Activated naive CD4-positive, alpha-beta T cell treated with anti-CD3 and anti-CD28 coated beads, Interleukin-2, amount 10 ng/mL, durations not matched to agents 7 days and 5 days (primary cell): ENCODE data around the gene CD40LG.
A peak's percentile ranks its signal among the peaks of the same experiment; 100 is the strongest.

ENCODE experiments used
- CTCF ChIA-PET: fragments of 350-600 bp; sonication (Branson Sonifier 250); formaldehyde crosslinking; loops from one replicate; lab custom pipeline; 2021; ENCODE audit warnings: antibody characterized with exemption; lab: Charles Lee
- DNase-seq: peaks from one replicate; pipeline ENCODE4 v3.0.0-alpha.2; 2020
- H3K27ac Mint-ChIP-seq: one replicate; pipeline ENCODE4 v1.8.0; 2021; ENCODE audit warnings: mild to moderate bottlenecking, moderate library complexity, mixed read lengths
- H3K27me3 Mint-ChIP-seq: one replicate; pipeline ENCODE4 v1.8.0; 2021; ENCODE audit warnings: mild to moderate bottlenecking, mixed read lengths
- H3K36me3 Mint-ChIP-seq: one replicate; pipeline ENCODE4 v1.8.0; 2021; ENCODE audit warnings: mixed read lengths
- H3K4me1 Mint-ChIP-seq: one replicate; pipeline ENCODE4 v1.8.0; 2021; ENCODE audit warnings: mixed read lengths
- H3K4me3 Mint-ChIP-seq: one replicate; pipeline ENCODE4 v1.8.0; 2021; ENCODE audit warnings: mild to moderate bottlenecking, moderate library complexity, mixed read lengths
- H3K9me3 Mint-ChIP-seq: one replicate; pipeline ENCODE4 v1.8.0; 2021; ENCODE audit warnings: mixed read lengths

Gene CD40LG

DNA sequence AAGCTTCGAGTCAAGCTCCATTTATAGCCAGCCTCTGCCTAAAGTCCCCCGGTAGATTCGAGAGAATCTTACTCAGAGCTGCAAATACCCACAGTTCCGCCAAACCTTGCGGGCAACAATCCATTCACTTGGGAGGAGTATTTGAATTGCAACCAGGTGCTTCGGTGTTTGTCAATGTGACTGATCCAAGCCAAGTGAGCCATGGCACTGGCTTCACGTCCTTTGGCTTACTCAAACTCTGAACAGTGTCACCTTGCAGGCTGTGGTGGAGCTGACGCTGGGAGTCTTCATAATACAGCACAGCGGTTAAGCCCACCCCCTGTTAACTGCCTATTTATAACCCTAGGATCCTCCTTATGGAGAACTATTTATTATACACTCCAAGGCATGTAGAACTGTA lies 11.2 kb downstream of the CD40LG start:
- DNase-seq = peak; percentile 38
- Mint-ChIP-seq H3K36me3 (peaks cover 82% of the 10 kb centered on the region), H3K27me3 (no peaks in the 10 kb centered on the region), H3K9me3 (peaks cover 4% of the 10 kb centered on the region), H3K4me1 (peaks cover 92% of the 10 kb centered on the region), H3K4me3 (peak overlapping the region; percentile 95), H3K27ac (peak overlapping the region; percentile 91)
- CTCF ChIA-PET = interaction anchor here (0.6 to 2.6 kb wide), 7 partner anchors 11 to 266 kb away, joined by 3 to 14 read pairs (median 4); no protein-coding TSS in a partner anchor

DNA sequence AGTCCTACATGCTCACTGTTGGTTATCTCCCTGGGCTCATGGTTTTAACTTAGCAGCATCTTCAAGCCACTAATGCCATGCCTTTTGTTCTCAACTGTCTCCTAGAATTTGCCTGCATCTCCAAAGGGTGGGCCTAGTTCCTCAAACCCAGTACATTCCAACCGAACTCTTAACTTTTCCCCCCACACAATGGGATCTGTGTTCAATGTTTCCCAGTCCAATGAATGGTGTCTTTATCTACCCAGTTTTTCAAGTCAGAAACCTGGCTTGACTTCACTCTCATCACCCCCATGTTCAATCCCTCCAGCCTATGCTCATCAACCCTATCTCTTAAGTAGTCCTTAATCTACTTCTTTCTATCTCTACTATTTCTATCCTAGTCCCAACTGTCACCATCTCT lies 12.9 kb downstream of the CD40LG start:
- DNase-seq = no peak
- Mint-ChIP-seq H3K9me3 (peaks cover 11% of the 10 kb centered on the region), H3K36me3 (peaks cover 83% of the 10 kb centered on the region), H3K27ac (peak overlapping the region; percentile 87), H3K27me3 (no peaks in the 10 kb centered on the region), H3K4me1 (peaks cover 90% of the 10 kb centered on the region), H3K4me3 (peak overlapping the region; percentile 48)
- CTCF ChIA-PET = interaction anchor here (2.6 kb wide), 1 partner anchor 34 kb away, joined by 14 read pairs; no protein-coding TSS in a partner anchor

DNA sequence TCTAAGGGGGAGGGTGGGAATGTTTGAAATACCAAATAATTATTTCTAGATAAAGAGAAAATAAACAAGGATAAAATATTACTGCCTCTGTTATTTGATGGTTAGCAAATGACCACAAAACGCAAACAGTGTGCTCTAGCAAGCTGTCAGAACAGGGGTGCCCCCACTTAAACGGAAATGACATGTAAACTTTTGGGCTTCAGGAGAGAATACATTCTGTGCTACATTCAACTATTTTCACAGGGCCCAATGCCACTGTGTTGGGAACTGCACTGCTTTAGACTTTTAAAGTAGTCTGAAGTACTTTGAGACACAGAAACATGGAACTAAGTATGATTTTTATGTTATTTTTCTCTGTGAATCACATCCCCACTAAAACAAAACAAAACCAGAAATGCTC lies 14.1 kb downstream of the CD40LG start:
- Mint-ChIP-seq H3K27me3 (no peaks in the 10 kb centered on the region), H3K36me3 (peaks cover 81% of the 10 kb centered on the region), H3K4me1 (peaks cover 90% of the 10 kb centered on the region), H3K4me3 (peak overlapping the region; percentile 35), H3K9me3 (peaks cover 11% of the 10 kb centered on the region), H3K27ac (peak overlapping the region; percentile 94)
- no peak for DNase-seq
- CTCF ChIA-PET = no interaction called here

DNA sequence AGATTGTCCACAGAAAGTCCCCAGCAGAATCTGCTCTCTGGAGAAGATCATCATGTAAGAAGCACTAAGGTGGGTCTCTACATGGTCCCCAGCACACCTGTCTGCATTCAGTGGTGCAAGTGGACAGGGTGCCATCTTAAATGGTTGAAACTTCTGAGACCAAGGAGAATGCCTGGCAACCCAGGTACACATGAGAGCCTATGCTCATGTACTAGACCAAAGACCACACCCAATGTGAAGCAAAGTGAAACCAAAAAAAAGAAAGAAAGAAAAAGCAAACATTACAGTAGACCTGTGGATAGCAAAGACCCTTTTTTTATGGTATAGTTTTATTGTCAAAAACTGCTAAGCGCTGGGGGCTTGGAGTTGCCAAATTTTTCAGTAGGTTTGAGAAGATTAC lies 15.0 kb downstream of the CD40LG start:
- Mint-ChIP-seq H3K4me1 (peaks cover 91% of the 10 kb centered on the region), H3K27ac (peak overlapping the region; percentile 94), H3K27me3 (no peaks in the 10 kb centered on the region), H3K4me3 (no peak overlapping the region), H3K9me3 (peaks cover 11% of the 10 kb centered on the region), H3K36me3 (peaks cover 83% of the 10 kb centered on the region)
- peak; percentile 41 for DNase-seq
- CTCF ChIA-PET = no interaction called here

DNA sequence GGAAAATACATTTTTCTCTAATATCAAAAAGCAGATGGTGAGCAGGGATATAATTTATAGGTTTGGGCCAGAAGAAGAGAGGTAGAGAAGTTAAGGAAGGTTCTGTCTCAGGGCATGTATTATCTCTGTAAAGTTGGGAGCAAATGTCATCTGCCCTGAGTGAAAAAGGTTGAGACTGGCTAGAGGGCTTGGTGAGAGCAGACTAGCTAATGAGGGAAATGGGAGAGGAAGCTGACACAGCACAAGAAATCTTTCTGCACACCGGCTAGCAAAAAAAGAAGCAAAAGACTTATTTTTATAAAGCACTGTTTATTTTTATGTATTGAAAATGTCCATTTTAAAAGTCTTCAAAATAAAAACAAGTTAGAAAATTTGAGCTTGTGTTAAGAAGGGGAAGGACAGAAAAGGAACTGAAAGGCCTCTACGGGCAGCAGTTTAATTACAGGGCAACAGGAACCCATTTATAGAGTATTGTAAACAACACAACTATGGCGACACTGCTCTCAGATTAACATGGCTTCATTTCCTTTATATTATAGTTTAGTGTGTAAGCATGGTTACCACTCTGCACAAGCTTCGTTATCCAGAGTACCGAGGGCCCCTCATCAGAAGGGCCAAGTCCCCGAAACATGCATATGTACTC lies 17.4 kb downstream of the CD40LG start:
- peak overlapping the region; percentile 7 for H3K4me3 Mint-ChIP-seq
- H3K9me3 Mint-ChIP-seq = peaks cover 11% of the 10 kb centered on the region
- H3K27ac Mint-ChIP-seq = peak overlapping the region; percentile 62
- H3K4me1 Mint-ChIP-seq = peaks cover 82% of the 10 kb centered on the region
- H3K36me3 Mint-ChIP-seq = peaks cover 85% of the 10 kb centered on the region
- no peaks in the 10 kb centered on the region for H3K27me3 Mint-ChIP-seq
- CTCF ChIA-PET = interaction anchor here (0.8 kb wide), 1 partner anchor 9 kb away, joined by 3 read pairs; no protein-coding TSS in a partner anchor
- DNase-seq = no peak

DNA sequence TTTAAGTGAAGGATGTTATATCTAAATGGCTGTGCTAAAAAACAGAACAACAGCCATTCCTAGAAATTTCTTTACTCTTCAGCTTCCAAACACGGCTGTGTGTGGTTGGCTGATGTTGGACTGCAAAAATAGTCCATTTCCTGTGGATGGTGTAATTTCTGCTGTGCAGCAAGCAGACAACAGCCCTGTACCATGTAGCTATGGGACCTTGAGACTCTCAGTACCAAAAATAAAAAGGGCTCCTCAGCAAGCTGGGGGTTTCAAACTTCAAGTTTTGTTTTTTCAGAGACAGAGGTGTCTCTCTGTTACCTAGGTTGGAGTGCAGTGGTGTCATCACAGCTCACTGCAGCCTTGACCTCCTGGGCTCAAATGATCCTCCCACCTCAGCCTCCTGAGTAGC lies 18.1 kb downstream of the CD40LG start:
- Mint-ChIP-seq H3K4me3 (no peak overlapping the region), H3K9me3 (peaks cover 11% of the 10 kb centered on the region), H3K27ac (peak overlapping the region; percentile 62), H3K36me3 (peaks cover 86% of the 10 kb centered on the region), H3K4me1 (peaks cover 81% of the 10 kb centered on the region), H3K27me3 (no peaks in the 10 kb centered on the region)
- CTCF ChIA-PET = interaction anchor here (0.6 to 1.1 kb wide), 3 partner anchors 8 to 57 kb away, joined by 3 to 4 read pairs (median 3); no protein-coding TSS in a partner anchor
- no peak for DNase-seq

DNA sequence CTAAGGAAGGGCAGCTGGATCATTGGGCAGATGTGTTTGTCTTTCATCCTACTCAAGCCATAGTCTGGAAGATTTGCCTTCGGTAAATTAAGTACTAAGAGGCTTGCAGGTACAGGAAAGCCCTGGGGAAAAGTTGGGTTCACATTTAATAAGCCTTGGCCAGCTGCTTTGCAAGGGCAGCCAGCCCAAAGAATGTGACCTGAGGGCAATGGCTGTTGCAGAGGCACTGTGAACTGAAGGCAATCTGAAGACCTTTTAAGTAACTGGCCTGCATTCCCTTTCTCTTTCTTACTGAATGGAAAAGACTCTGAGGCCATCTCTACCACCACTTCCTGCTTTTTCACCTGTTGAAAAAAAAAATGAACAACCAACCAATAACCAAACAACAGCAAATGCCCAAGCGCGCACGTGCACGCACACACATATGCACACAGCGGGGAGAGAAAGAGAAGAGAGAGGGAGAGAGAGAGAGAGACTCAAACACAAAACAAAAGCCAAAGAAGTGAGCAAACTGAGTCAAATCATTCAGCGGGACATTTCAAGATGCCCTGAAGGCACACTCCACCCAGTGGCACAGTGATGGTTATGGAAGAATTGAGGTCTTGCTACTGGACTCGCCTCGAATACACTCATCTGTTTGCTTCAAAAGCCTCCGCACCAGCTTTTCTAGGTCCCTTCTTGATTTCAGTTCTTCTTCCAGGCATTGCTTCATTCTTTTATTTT lies 19.6 kb downstream of the CD40LG start:
- peak; percentile 50 for DNase-seq
- Mint-ChIP-seq H3K36me3 (peaks cover 90% of the 10 kb centered on the region), H3K4me1 (peaks cover 83% of the 10 kb centered on the region), H3K9me3 (peaks cover 11% of the 10 kb centered on the region), H3K27ac (peak overlapping the region; percentile 82), H3K4me3 (no peak overlapping the region), H3K27me3 (no peaks in the 10 kb centered on the region)
- CTCF ChIA-PET = no interaction called here

DNA sequence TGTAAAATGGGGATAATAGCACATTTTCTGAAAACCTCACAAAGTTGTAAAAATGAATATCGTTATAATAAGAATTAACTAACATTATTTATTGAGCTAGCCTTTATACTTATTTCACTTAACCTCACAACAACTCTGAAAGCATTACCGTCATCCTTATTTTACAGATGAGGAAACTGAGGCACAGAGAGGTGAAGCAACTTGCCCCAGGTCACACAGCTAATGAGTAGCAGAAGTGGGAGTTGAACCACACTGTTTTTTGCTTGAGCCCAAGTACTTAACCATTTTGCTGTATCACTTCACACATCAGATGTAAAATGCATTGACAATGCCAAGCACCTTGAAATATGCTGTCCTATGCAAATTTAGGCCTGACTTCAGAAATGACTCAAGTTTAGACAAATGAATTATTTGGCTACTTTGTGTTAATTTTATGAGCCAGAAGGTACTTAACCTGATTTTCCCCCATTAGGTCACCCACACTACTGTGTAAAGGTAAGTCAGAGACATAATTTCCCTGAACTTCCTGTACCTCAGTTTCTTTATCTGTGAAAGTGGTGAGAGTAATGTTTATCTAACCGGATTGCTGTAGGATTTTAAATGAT lies 23.1 kb downstream of the CD40LG start:
- CTCF ChIA-PET = interaction anchor here (0.5 kb wide), 1 partner anchor 37 kb away, joined by 5 read pairs; no protein-coding TSS in a partner anchor
- Mint-ChIP-seq H3K27ac (no peak overlapping the region), H3K36me3 (peaks cover 88% of the 10 kb centered on the region), H3K4me3 (no peak overlapping the region), H3K4me1 (peaks cover 90% of the 10 kb centered on the region), H3K27me3 (no peaks in the 10 kb centered on the region), H3K9me3 (no peaks in the 10 kb centered on the region)
- no peak for DNase-seq

DNA sequence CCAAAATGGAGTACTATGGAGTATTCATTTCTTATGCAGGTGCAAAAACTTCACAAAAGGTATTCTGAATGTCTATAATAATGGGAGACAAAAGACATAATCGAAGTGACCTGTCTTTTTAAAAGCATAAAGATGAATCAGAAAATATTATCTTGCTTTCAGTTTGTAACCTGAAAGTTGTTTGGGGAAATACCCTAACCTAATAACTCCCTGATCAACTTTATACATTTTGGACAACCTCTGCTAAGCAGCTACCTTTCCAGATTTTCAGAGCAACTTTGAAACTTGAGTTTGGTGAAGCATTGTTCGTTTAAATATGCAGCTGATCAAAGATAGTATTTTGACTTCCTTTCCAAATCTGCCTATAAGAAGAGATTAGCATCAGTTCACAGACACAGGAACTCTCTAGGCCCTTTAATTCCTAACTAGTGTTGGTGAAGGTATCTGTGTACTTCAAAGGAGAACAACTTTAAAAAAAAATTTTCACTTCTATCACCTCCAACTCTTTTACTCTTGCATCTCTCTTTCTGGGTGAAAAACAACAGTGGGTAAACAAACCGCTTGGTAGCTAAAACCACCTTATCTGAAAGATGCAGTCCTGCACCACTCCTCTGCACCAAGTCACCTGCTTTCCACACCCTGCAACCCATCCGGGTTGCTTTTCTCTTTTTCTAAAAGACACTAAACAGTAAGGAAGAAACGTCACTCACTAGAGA lies 26.5 kb downstream of the CD40LG start:
- Mint-ChIP-seq H3K36me3 (peaks cover 79% of the 10 kb centered on the region), H3K27me3 (no peaks in the 10 kb centered on the region), H3K9me3 (no peaks in the 10 kb centered on the region), H3K4me3 (peak overlapping the region; percentile 60), H3K4me1 (peaks cover 91% of the 10 kb centered on the region), H3K27ac (peak overlapping the region; percentile 96)
- DNase-seq = peak; percentile 50
- CTCF ChIA-PET = interaction anchor here (0.9 to 1.7 kb wide), 4 partner anchors 9 to 65 kb away, joined by 3 to 6 read pairs (median 4); no protein-coding TSS in a partner anchor

DNA sequence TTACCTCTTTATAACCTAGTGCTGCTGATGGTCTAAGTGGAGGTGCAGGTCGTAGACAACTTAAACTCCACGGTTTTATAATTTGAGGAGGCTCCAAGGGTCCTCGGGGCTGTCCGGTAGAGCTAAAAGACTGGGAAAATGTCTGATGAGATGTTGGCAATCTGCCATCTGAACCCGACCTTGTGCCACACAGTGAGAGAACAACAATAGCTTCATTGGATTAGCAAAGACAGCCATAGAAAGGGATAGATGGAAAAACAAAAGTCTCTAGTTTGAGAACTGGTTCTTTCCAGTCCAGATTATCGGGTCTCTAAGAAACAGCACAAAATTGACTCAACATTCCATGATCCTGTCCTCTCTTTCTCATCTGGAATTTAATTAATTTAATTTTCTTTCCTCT lies 31.6 kb downstream of the CD40LG start:
- Mint-ChIP-seq H3K27me3 (no peaks in the 10 kb centered on the region), H3K4me1 (peaks cover 48% of the 10 kb centered on the region), H3K27ac (no peak overlapping the region), H3K36me3 (peaks cover 61% of the 10 kb centered on the region), H3K4me3 (no peak overlapping the region), H3K9me3 (no peaks in the 10 kb centered on the region)
- CTCF ChIA-PET = no interaction called here
- no peak for DNase-seq

DNA sequence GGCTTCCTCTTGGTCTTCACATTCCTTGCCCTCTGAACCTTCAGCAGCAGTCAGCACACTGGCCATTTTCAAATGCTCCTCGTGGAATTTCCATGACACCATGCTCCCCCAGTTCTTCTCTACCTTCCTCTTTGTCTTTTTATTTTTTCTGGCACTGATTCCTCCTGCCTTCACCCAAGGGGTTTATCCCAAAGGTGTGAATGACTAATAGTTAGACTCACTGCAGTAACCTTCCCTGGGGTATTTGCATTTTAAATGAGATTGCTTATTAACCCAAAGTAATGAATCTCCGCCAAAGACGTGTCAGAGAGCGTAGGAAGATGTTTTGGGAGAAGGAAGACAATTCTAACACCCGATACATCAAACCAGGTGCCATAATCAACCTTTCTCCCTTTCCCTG lies 36.2 kb downstream of the CD40LG start:
- CTCF ChIA-PET = no interaction called here
- H3K27ac Mint-ChIP-seq = no peak overlapping the region
- no peaks in the 10 kb centered on the region for H3K27me3 Mint-ChIP-seq
- H3K36me3 Mint-ChIP-seq = peaks cover 50% of the 10 kb centered on the region
- H3K4me3 Mint-ChIP-seq = no peak overlapping the region
- H3K4me1 Mint-ChIP-seq = peaks cover 25% of the 10 kb centered on the region
- DNase-seq = no peak
- no peaks in the 10 kb centered on the region for H3K9me3 Mint-ChIP-seq

DNA sequence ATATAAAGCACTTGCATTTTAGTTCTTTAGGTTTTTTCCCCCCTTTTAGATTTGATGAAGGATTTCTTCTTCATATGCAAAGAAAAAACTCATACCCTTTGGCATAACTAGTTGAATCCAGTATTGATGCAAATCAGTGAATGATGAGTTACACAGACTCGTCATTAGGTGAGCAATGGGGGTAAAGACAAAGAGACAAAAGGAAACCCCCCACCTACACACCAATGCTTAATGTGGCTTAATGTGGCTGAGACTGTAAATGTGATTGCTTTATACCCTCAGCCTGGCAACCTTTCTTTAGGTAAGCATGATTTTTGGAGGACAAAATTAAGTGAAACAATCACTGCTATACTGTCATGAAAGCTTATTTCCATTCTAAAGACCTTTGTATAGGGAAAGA lies 39.5 kb downstream of the CD40LG start:
- no peak overlapping the region for H3K27ac Mint-ChIP-seq
- CTCF ChIA-PET = no interaction called here
- DNase-seq = no peak
- H3K27me3 Mint-ChIP-seq = no peaks in the 10 kb centered on the region
- H3K36me3 Mint-ChIP-seq = peaks cover 31% of the 10 kb centered on the region
- peaks cover 52% of the 10 kb centered on the region for H3K4me1 Mint-ChIP-seq
- no peak overlapping the region for H3K4me3 Mint-ChIP-seq
- H3K9me3 Mint-ChIP-seq = no peaks in the 10 kb centered on the region

DNA sequence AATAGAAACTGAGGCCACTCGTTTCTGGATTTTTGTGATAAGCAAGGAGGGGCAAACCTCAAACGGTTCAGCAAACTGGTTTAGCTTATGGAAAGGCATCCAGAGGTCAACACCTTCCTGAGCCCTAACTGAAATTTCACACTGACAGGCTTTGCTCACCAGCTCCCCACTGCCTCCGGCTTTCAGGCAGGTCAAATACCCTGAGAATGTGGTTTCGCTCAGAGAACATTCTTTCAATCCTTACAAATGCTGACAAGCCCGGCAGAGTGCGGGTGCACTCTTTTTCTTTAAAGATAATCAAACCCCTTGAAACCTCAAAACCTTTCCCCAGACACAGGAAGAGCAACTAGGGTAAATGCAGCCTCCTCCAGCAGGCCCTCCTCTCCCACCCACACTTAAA lies 41.5 kb downstream of the CD40LG start:
- Mint-ChIP-seq H3K27me3 (no peaks in the 10 kb centered on the region), H3K4me3 (peak overlapping the region; percentile 29), H3K36me3 (peaks cover 30% of the 10 kb centered on the region), H3K9me3 (no peaks in the 10 kb centered on the region), H3K27ac (peak overlapping the region; percentile 92), H3K4me1 (peaks cover 68% of the 10 kb centered on the region)
- CTCF ChIA-PET = no interaction called here
- peak; percentile 24 for DNase-seq
